RWPE2 (cell line): Measurements from ENCODE around the gene RPTOR.

Experiments used
- ATAC-seq: fragments of 200-7000 bp; cut with Tn5 transposase; 3 replicates; pipeline ENCODE4 v1.9.1; 2021; ENCODE audit warnings: low read depth
- DNase-seq: peaks from one replicate; pipeline ENCODE4 v3.0.0-alpha.2; 2020; ENCODE audit warnings: low spot score
- H3K27ac ChIP-seq: fragments of 450-650 bp; 2 replicates; pipeline ENCODE4 v1.5.1; 2017; ENCODE audit warnings: mild to moderate bottlenecking; ENCODE audit not compliant: poor library complexity, severe bottlenecking
- H3K27me3 ChIP-seq: fragments of 250-450 bp; sonication (Bioruptor Pico); 2 replicates; pipeline ENCODE4 v1.5.1; 2021; ENCODE audit warnings: mild to moderate bottlenecking, moderate library complexity; ENCODE audit not compliant: insufficient read depth, poor library complexity, severe bottlenecking
- H3K36me3 ChIP-seq: fragments of 250-450 bp; sonication (Bioruptor Pico); 2 replicates; pipeline ENCODE4 v1.5.1; 2020; ENCODE audit warnings: low read depth, mild to moderate bottlenecking, moderate library complexity
- H3K4me1 ChIP-seq: fragments of 250-450 bp; sonication (Bioruptor Pico); 2 replicates; pipeline ENCODE4 v1.5.1; 2021; ENCODE audit warnings: mild to moderate bottlenecking, moderate library complexity; ENCODE audit not compliant: insufficient read depth, poor library complexity, severe bottlenecking
- H3K4me3 ChIP-seq: fragments of 250-450 bp; sonication (Bioruptor Pico); 2 replicates; pipeline ENCODE4 v1.5.1; 2021; ENCODE audit warnings: mild to moderate bottlenecking, moderate library complexity; ENCODE audit not compliant: severe bottlenecking
- H3K9me3 ChIP-seq: fragments of 250-450 bp; sonication (Bioruptor Pico); 2 replicates; pipeline ENCODE4 v1.5.1; 2021; ENCODE audit warnings: mild to moderate bottlenecking, moderate library complexity; ENCODE audit not compliant: severe bottlenecking
- TF ChIP-seq, protein P1 (sequence below): fragments of 450-650 bp; IDR thresholded peaks from one replicate; pipeline ENCODE4 v1.5.1; 2017; ENCODE audit warnings: mild to moderate bottlenecking, moderate library complexity; ENCODE audit not compliant: poor library complexity, severe bottlenecking

The RPTOR gene

DNA sequence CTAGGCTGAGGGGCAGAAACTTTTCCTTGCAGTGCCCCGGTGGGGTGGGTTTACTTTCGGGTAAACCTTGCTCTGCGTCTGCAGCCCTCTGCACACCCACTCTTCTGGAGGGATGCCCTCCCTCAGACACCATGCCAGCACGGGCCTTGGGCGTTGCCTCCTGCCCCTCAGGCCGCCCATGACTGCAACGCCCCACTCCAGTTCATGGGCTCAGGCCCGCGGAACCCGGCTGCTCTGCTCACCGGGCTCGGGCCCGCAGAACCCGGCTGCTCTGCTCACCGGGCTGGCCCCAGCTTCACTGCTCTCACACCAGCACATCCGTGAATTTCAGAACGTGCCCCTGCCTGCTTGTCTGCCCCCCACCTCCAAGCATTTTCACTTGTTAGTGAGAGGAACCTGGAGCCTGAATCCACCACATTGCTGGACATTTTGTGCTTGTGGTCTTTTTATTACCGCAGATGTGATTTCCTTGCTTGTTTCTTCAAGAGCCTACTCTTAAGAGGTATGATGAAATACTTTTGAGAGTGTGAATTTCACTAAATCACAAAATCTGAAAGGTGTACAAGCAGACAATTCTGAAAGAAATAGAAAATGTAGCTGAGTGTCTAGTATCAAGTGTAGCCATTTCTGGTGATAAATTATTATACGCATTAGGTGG lies 130.9 kb downstream of the RPTOR start:
- H3K4me3 ChIP-seq: no peak overlapping the region
- H3K27me3 ChIP-seq: no peaks in the 10 kb centered on the region
- peaks cover 11% of the 10 kb centered on the region for H3K4me1 ChIP-seq
- DNase-seq: peak; percentile 47
- TF ChIP-seq, protein P1, sequence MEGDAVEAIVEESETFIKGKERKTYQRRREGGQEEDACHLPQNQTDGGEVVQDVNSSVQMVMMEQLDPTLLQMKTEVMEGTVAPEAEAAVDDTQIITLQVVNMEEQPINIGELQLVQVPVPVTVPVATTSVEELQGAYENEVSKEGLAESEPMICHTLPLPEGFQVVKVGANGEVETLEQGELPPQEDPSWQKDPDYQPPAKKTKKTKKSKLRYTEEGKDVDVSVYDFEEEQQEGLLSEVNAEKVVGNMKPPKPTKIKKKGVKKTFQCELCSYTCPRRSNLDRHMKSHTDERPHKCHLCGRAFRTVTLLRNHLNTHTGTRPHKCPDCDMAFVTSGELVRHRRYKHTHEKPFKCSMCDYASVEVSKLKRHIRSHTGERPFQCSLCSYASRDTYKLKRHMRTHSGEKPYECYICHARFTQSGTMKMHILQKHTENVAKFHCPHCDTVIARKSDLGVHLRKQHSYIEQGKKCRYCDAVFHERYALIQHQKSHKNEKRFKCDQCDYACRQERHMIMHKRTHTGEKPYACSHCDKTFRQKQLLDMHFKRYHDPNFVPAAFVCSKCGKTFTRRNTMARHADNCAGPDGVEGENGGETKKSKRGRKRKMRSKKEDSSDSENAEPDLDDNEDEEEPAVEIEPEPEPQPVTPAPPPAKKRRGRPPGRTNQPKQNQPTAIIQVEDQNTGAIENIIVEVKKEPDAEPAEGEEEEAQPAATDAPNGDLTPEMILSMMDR: no peak
- H3K36me3 ChIP-seq: no peaks in the 10 kb centered on the region; the same call in 1 of the 2 replicates
- H3K9me3 ChIP-seq: no peaks in the 10 kb centered on the region
- no peak for ATAC-seq
- H3K27ac ChIP-seq: no peak overlapping the region

DNA sequence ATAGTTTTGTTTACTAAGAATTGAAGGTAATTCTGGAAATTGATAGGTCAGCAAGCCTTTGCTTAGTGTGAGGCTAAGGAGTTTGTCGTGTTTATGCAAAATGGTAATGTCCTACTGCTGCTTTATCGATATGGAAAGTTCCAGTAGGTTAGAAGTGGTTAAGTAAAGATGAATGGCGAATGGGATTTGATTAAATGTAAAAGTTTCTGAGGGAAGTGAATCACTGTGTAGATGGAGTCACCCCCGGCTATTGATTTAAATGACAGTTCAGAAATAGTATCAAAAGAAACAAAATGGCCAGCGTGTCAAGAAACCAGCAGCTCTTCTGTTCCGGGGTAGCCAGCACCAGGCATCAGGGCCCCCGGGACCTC lies 131.4 kb downstream of the RPTOR start:
- no peak for DNase-seq
- TF ChIP-seq, protein P1: no peak
- no peak overlapping the region for H3K4me3 ChIP-seq
- H3K4me1 ChIP-seq: peaks cover 11% of the 10 kb centered on the region
- no peaks in the 10 kb centered on the region for H3K27me3 ChIP-seq
- H3K36me3 ChIP-seq: no peaks in the 10 kb centered on the region; the same call in 1 of the 2 replicates
- no peaks in the 10 kb centered on the region for H3K9me3 ChIP-seq
- H3K27ac ChIP-seq: no peak overlapping the region
- no peak for ATAC-seq

DNA sequence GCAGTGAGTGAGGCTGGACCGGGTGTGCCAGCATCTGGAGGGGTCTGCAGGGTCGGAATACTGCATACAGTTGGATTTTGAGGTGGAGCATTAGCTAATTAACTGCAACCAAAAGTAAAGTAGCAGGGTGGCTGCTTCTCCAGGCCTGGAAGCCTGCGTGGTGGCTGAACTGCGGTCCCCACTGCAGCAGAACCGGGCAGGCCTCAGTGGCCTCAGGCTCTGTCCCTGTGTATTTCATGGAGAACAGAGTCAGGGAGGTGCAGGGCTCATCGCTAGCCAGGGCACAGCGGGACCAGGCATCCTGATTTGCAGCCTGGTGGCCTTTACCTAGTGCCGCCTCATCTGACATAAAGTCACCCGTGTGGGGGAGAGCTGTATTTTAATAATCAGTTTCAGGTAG lies 131.9 kb downstream of the RPTOR start:
- H3K9me3 ChIP-seq: no peaks in the 10 kb centered on the region
- TF ChIP-seq, protein P1: no peak
- no peak overlapping the region for H3K27ac ChIP-seq
- ATAC-seq: no peak
- no peak overlapping the region for H3K4me3 ChIP-seq
- H3K27me3 ChIP-seq: no peaks in the 10 kb centered on the region
- no peak for DNase-seq
- H3K4me1 ChIP-seq: peaks cover 11% of the 10 kb centered on the region
- no peaks in the 10 kb centered on the region; the same call in 1 of the 2 replicates for H3K36me3 ChIP-seq

DNA sequence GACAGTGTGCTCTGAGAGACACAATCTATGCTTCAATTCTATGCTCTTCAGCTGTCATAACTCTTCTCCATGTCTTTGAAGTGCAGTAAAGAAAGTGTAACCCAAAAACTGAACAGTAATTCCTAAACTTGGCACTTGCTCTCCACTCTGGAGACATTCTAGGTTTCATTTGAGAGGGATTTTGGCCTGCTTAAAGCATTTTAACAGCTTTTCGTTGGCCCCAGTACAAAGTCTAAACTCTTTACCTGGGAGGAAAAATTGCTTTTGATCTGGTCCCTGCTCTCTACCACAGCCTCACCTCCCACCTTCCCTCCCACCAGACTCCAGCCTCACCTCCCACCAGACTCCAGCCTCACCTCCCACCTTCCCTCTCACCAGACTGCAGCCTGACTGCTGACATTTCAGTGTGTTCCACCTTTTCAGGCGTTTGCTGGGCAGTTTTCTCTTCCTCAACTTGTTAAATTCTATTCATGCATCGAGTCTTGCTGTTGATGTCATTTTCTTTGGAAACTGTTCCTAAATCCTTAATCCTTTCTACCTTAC lies 132.6 kb downstream of the RPTOR start:
- Histone ChIP-seq H3K27me3 (no peaks in the 10 kb centered on the region), H3K36me3 (no peaks in the 10 kb centered on the region; the same call in 1 of the 2 replicates), H3K4me3 (no peak overlapping the region), H3K4me1 (peaks cover 13% of the 10 kb centered on the region), H3K27ac (no peak overlapping the region), H3K9me3 (no peaks in the 10 kb centered on the region)
- ATAC-seq (no peak), DNase-seq (no peak)
- TF ChIP-seq, protein P1: no peak

DNA sequence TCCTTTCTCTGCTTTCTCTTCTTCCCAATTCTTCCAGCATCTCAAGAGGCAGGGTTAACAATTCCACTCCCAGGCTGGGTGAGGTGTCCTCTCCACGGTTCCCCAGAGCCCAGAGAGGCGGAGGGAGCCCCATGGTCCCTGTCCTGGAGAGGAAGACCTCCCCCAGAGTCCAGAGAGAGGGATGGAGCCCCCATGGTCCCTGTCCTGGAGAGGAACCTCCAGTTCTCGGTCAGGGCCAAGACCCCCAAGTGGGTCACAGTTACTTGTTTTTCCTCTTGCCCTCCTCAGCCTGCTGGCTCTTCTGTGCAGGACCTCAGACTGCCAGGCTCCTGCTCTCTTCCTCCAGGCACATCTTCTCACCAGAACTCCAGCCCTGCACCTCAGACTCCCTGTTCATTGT lies 135.2 kb downstream of the RPTOR start:
- ATAC-seq (no peak), DNase-seq (no peak)
- no peak overlapping the region for H3K4me3 ChIP-seq
- peaks cover 15% of the 10 kb centered on the region for H3K4me1 ChIP-seq
- no peaks in the 10 kb centered on the region for H3K9me3 ChIP-seq
- no peak overlapping the region for H3K27ac ChIP-seq
- no peaks in the 10 kb centered on the region for H3K27me3 ChIP-seq
- TF ChIP-seq, protein P1: no peak
- peaks cover 13% of the 10 kb centered on the region for H3K36me3 ChIP-seq
